A549 (cell line): ENCODE measurements around the gene PPP1R9B. TPM values are rescaled to one million over a fixed set of nuclear protein-coding genes. Genes with fewer than 3 reads are reported as not detected.

Experiments
- ATAC-seq, 2 experiments: fragments of 200-7000 bp in 1 of 2; fragments of >200 bp in 1 of 2; cut with Nextera tagmentation in 1 of 2; cut with Tn5 transposase in 1 of 2; 3 replicates each; pipeline versions ENCODE4 v1.8.0 to v1.9.1; 2018 to 2020; ENCODE audit warnings: mild to moderate bottlenecking in 1 of 2, moderate library complexity in 1 of 2
- CTCF ChIA-PET: fragments of 300-600 bp; sonication (Branson Sonifier 250); formaldehyde crosslinking; extraction: SDS; loops from one replicate; lab custom pipeline; 2021; ENCODE audit warnings: antibody characterized with exemption, inconsistent platforms; lab: Yijun Ruan, JAX
- POLR2A ChIA-PET: fragments of 350-600 bp; formaldehyde crosslinking; extraction: SDS; loops from one replicate; lab custom pipeline; 2021; ENCODE audit warnings: antibody characterized with exemption, inconsistent platforms; lab: Yijun Ruan, JAX
- DNase-seq, 2 experiments: peaks; one replicate each; pipeline versions ENCODE4 v3.0.0 to v3.0.0-alpha.2; 2011 to 2016; ENCODE audit warnings: low read depth in 1 of 2, low spot score in 1 of 2
- FAIRE-seq: peaks from 2 replicates; lab custom pipeline; 2011; peaks lifted over from hg19 to GRCh38; lab: Jason Lieb, UNC
- H3K27ac ChIP-seq, 2 experiments: fragments of >200 bp; sonication (Bioruptor Twin); formaldehyde crosslinking; 3 replicates each; pipeline ENCODE4 v1.5.1; 2016 to 2017
- H3K4me1 ChIP-seq: fragments of >200 bp; sonication (Bioruptor Twin); formaldehyde crosslinking; 3 replicates; pipeline ENCODE4 v1.6.1; 2016
- H3K4me2 ChIP-seq: fragments of >200 bp; sonication (Bioruptor Twin); formaldehyde crosslinking; 3 replicates; pipeline ENCODE4 v1.6.1; 2016
- H3K4me3 ChIP-seq: fragments of >200 bp; sonication (Bioruptor Twin); formaldehyde crosslinking; 3 replicates; pipeline ENCODE4 v1.5.1; 2016
- H3K9me3 ChIP-seq: fragments of >200 bp; sonication (Bioruptor Twin); formaldehyde crosslinking; 3 replicates; pipeline ENCODE4 v1.6.1; 2016
- EHMT2 ChIP-seq: fragments of 200-600 bp; sonication (generic); IDR thresholded peaks from 2 replicates; pipeline ENCODE4 v1.6.1; 2016; ENCODE audit warnings: antibody characterized with exemption, low read depth, mild to moderate bottlenecking, moderate library complexity
- HOXB13 ChIP-seq: fragments of 250-450 bp; sonication (Bioruptor Pico); IDR thresholded peaks from 2 replicates; pipeline ENCODE4 v1.5.0; 2020; ENCODE audit warnings: low read depth, mild to moderate bottlenecking, moderate library complexity
- JUN ChIP-seq, 2 experiments: fragments of >200 bp; sonication (Bioruptor Twin); formaldehyde crosslinking; IDR thresholded peaks; 2 replicates in 1 of 2; 3 replicates in 1 of 2; pipeline ENCODE4 v1.6.1; 2016 to 2017
- KDM1A ChIP-seq: fragments of 200-600 bp; sonication (generic); IDR thresholded peaks from 2 replicates; pipeline ENCODE4 v1.6.1; 2016; ENCODE audit warnings: low read depth, mild to moderate bottlenecking
- NFE2L2 ChIP-seq: fragments of 150-350 bp; conservative IDR thresholded peaks from 2 replicates; pipeline ENCODE4 v1.6.1; 2014; ENCODE audit warnings: low read length
- POLR2A ChIP-seq: IDR thresholded peaks from 2 replicates; pipeline ENCODE4 v1.6.1; 2012; ENCODE audit warnings: mild to moderate bottlenecking, low read length
- POLR2AphosphoS2 ChIP-seq: conservative IDR thresholded peaks from 2 replicates; pipeline ENCODE4 v1.6.1; 2012; ENCODE audit warnings: low read length, improper control_type of control experiment, inconsistent platforms
- RARB ChIP-seq: fragments of 250-450 bp; sonication (Bioruptor Pico); IDR thresholded peaks from 2 replicates; pipeline ENCODE4 v1.8.0; 2021; ENCODE audit warnings: mild to moderate bottlenecking, moderate library complexity
- RNF2 ChIP-seq: fragments of 200-600 bp; sonication (generic); IDR thresholded peaks from 2 replicates; pipeline ENCODE4 v1.6.1; 2016; ENCODE audit warnings: low read depth, mild to moderate bottlenecking, antibody characterized with exemption, moderate library complexity, borderline replicate concordance
- TP53 ChIP-seq: fragments of 250-450 bp; sonication (Bioruptor Pico); IDR thresholded peaks from 2 replicates; pipeline ENCODE4 v1.5.0; 2021; ENCODE audit warnings: mild to moderate bottlenecking, moderate library complexity
- ZSCAN20 ChIP-seq: fragments of 250-450 bp; sonication (Bioruptor Pico); IDR thresholded peaks from 2 replicates; pipeline ENCODE4 v1.8.0; 2022; ENCODE audit warnings: mild to moderate bottlenecking, moderate library complexity
- WGBS: methylation state at CpG from one replicate; pipeline ENCODE4 v1.1.6; 2017; ENCODE audit errors: missing lambda C conversion rate; 5-methylcytosine and 5-hydroxymethylcytosine counted together
- polyA plus RNA-seq, 4 experiments: library from polyadenylated mRNA; depleted of rRNA in 3 of 4; stranded (reverse); fragments of >200 nt; fragmentation: RNase III in 1 of 4; extraction: RNeasy Plus Mini Kit Qiagen cat#74134 plus additional on column Dnase treatment in 1 of 4; gene quantifications; 2 replicates in 3 of 4; 3 replicates in 1 of 4; pipeline ENCODE4 v1.2.3, GENCODE V29; 2011 to 2017
- TF ChIP-seq, protein P1 (sequence below): fragments of >200 bp; sonication (Bioruptor Twin); formaldehyde crosslinking; IDR thresholded peaks from 3 replicates; pipeline ENCODE4 v1.6.1; 2016
- TF ChIP-seq, protein P2 (sequence below): IDR thresholded peaks from 2 replicates; pipeline ENCODE4 v1.6.1; 2012; ENCODE audit warnings: low read depth, borderline replicate concordance
- TF ChIP-seq, protein P3 (sequence below): IDR thresholded peaks from 2 replicates; pipeline ENCODE4 v1.6.1; 2012
- TF ChIP-seq, protein P4 (sequence below): fragments of 450-650 bp; IDR thresholded peaks from 2 replicates; pipeline ENCODE4 v1.6.1; 2014; ENCODE audit warnings: antibody characterized with exemption

The PPP1R9B gene
- polyA plus RNA-seq, 2 of the 4 experiments (the other 2 are of a cell fraction) = 22.0 to 40.6 TPM

DNA sequence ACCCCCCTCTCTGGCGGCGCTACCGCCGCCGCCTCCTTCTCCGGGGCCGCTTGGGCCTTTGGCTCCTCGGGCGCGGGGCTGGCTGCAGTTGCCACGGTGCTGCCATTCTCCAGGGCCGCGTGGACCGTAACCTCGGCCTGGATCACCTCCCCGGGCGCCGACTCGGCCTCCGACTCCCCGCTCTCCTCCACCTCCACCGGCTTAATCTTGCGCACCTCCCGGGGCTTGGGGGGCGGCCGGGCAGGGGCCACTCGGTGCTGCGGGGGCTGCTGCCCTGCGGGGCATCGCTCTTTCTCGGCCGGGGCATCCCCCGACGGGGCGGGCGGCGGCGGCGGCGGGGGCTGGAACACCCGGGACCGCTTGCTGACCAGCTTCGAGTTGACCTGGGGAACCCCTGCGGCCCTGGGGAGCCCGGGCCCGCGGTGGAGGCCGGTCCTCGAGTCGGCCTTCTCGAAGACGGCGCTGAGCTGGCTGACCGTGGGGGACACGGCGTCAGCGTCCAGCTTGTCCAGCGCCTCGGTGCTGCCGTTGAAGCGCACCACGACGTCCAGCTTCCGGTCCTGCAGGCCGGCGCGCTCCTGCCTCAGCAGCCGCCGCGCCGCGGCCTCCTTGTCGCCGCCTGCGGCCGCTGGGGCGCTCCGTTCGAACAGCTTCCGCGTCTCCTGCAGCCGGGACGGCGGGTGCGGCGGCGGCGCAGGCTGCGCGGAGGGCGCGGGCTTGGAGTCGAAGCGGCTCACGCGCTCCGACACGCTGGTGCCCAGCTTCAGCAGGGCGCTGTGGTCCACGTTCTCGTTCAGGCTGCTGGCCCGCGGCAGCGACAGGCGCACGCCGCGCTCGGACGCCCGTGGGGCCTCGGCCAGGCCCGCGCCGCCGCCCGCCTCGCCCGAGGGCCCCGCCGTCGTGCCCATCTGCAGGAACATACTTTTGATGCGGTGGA is 792 bp downstream of the PPP1R9B start:
- H3K27ac ChIP-seq = peak overlapping the region; percentile 96 to 98
- POLR2A ChIA-PET = interaction anchor here (1.3 kb wide), 1 partner anchor 11 kb away, joined by 3 read pairs; no protein-coding TSS in a partner anchor
- CTCF ChIA-PET = interaction anchor here (1.0 to 60.2 kb wide), 13 partner anchors 11 to 197 kb away, joined by 3 to 1356 read pairs (median 6); partner anchors contain the start of genes PDK2 and SGCA
- peaks cover 56% of the 10 kb centered on the region for H3K4me1 ChIP-seq
- H3K4me2 ChIP-seq = peak overlapping the region; percentile 95
- H3K4me3 ChIP-seq = peak overlapping the region; percentile 86
- 2% methylated on average over 54 of the region's 123 CpGs for WGBS
- DNase-seq = peak in 1 of 2 experiments; percentile 76
- peak in 1 of 2 experiments; percentile 6; a peak in 1 of 6 replicates for ATAC-seq
- no peaks in the 10 kb centered on the region for H3K9me3 ChIP-seq
- TF ChIP-seq RNF2 = peak; percentile 52; the same call in 1 of the 2 replicates
- no peak for TF ChIP-seq KDM1A
- TF ChIP-seq, protein P1, sequence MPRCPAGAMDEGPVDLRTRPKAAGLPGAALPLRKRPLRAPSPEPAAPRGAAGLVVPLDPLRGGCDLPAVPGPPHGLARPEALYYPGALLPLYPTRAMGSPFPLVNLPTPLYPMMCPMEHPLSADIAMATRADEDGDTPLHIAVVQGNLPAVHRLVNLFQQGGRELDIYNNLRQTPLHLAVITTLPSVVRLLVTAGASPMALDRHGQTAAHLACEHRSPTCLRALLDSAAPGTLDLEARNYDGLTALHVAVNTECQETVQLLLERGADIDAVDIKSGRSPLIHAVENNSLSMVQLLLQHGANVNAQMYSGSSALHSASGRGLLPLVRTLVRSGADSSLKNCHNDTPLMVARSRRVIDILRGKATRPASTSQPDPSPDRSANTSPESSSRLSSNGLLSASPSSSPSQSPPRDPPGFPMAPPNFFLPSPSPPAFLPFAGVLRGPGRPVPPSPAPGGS = 0 out of 3 replicates have a peak, but pooled peaks have one; percentile 29
- no peak for TF ChIP-seq TP53
- no peak for TF ChIP-seq POLR2AphosphoS2
- peak in 1 of 2 experiments; percentile 81; a peak in 3 of 5 replicates for TF ChIP-seq JUN (IDR thresholded peaks at IDR 0.05)
- no peak for TF ChIP-seq EHMT2
- no peak for TF ChIP-seq RARB
- TF ChIP-seq ZSCAN20 (CRISPR knock-in tag) = no peak
- TF ChIP-seq, protein P2, sequence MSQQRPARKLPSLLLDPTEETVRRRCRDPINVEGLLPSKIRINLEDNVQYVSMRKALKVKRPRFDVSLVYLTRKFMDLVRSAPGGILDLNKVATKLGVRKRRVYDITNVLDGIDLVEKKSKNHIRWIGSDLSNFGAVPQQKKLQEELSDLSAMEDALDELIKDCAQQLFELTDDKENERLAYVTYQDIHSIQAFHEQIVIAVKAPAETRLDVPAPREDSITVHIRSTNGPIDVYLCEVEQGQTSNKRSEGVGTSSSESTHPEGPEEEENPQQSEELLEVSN = peak; percentile 19; the same call in 1 of the 2 replicates
- TF ChIP-seq, protein P3, sequence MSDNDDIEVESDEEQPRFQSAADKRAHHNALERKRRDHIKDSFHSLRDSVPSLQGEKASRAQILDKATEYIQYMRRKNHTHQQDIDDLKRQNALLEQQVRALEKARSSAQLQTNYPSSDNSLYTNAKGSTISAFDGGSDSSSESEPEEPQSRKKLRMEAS = peak; percentile 19
- no peak for TF ChIP-seq NFE2L2
- TF ChIP-seq, protein P4, sequence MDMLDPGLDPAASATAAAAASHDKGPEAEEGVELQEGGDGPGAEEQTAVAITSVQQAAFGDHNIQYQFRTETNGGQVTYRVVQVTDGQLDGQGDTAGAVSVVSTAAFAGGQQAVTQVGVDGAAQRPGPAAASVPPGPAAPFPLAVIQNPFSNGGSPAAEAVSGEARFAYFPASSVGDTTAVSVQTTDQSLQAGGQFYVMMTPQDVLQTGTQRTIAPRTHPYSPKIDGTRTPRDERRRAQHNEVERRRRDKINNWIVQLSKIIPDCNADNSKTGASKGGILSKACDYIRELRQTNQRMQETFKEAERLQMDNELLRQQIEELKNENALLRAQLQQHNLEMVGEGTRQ = no peak
- no peak for FAIRE-seq

DNA sequence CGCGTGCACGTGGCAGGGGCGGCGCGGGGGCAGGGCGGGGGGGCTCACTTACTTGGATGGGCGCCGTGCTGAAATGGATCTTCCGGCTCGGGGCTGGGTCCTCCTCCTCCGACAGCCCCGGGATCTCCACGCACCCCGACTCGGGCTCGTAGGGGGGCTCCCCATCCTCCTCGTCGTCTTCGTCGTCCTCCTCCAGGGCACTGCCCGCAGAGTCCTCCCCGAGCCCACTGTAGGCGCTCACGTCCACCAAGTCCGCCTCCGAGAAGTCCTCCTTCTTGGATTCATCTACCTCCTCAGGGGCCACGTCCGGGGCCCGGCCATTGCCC is 1.4 kb downstream of the PPP1R9B start:
- DNase-seq = no peak
- Histone ChIP-seq H3K9me3 (no peaks in the 10 kb centered on the region), H3K27ac (peak overlapping the region; percentile 96 to 98), H3K4me2 (peak overlapping the region; percentile 95), H3K4me1 (peaks cover 51% of the 10 kb centered on the region), H3K4me3 (peak overlapping the region; percentile 86)
- ATAC-seq = no peak
- WGBS = 3% methylated on average over 23 of the region's 30 CpGs
- CTCF ChIA-PET = interaction anchor here (1.0 to 60.2 kb wide), 9 partner anchors 10 to 197 kb away, joined by 3 to 1356 read pairs (median 6); partner anchors contain the start of genes PDK2 and SGCA
- no peak for FAIRE-seq
- TF ChIP-seq, protein P3 = 0 out of 2 replicates have a peak, but pooled peaks have one; percentile 6
- no peak for TF ChIP-seq RARB
- TF ChIP-seq POLR2A = 0 out of 2 replicates have a peak, but pooled peaks have one; percentile 9
- no peak for TF ChIP-seq HOXB13 (CRISPR knock-in tag)
- TF ChIP-seq EHMT2 = no peak
- POLR2A ChIA-PET = interaction anchor here (1.3 kb wide), 1 partner anchor 12 kb away, joined by 3 read pairs; no protein-coding TSS in a partner anchor
